Right cardiac atrium (tissue), 5 donors: Measurements from ENCODE around the gene PRMT2. TPM values are rescaled to one million over a fixed set of nuclear protein-coding genes. Genes with fewer than 3 reads are reported as not detected.

Experiments
- ATAC-seq, 2 donors: fragments of 200-7000 bp; cut with Tn5 transposase; one replicate each; pipeline versions ENCODE4 v1.8.0 to v1.9.1; 2020; ENCODE audit warnings: moderate library complexity in 2 of 2, mild to moderate bottlenecking in 1 of 2
- DNase-seq, 3 donors: peaks; one replicate each; pipeline ENCODE4 v3.0.0-alpha.2; 2020
- H3K27ac ChIP-seq: one replicate; pipeline ENCODE4 v1.5.1; 2013; ENCODE audit warnings: mild to moderate bottlenecking, low read length, control low read depth, moderate library complexity
- H3K27me3 ChIP-seq: one replicate; pipeline ENCODE4 v1.6.1; 2013; ENCODE audit not compliant: control insufficient read depth, insufficient read depth
- H3K4me1 ChIP-seq: one replicate; pipeline ENCODE4 v1.6.1; 2013; ENCODE audit warnings: low read length; ENCODE audit not compliant: control insufficient read depth, insufficient read depth
- H3K4me3 ChIP-seq: one replicate; pipeline ENCODE4 v1.5.1; 2013; ENCODE audit warnings: low read length, control low read depth
- H3K9me3 ChIP-seq: one replicate; pipeline ENCODE4 v1.6.1; 2013; ENCODE audit warnings: low read length; ENCODE audit not compliant: control insufficient read depth
- WGBS: extraction: QIAGEN DNeasy Blood & Tissue Kit; methylation state at CpG from one replicate; pipeline ENCODE4 v1.1.7; 2013; 5-methylcytosine and 5-hydroxymethylcytosine counted together
- intact Hi-C, 4 donors: fragments of 100-400 bp; cut with DNase I; formaldehyde crosslinking; loops; one replicate each; pipeline versions ENCODE4 v1.11.0 to v1.14.0; 2022 to 2023
- polyA plus RNA-seq: library from polyadenylated mRNA; stranded (reverse); fragments of 200-250 nt; gene quantifications from one replicate; pipeline ENCODE4 v1.2.3, GENCODE V29; 2013
- total RNA-seq, 4 donors: library from RNA; stranded (reverse); fragmentation: NEBNext Ultra II Directional; extraction: Animal tissue kit (Norgen Biotek cat#: 25700); gene quantifications; one replicate each; pipeline ENCODE4 v1.2.1, GENCODE V29; 2021
- donor health status: healthy with polysubstance abuse.
- donor health status: DM: no; HTN: yes; CAD: no.
- donor health status: DM: no; HTN: no; CAD: no.
- donor health status: DM: no; HTN: yes; CAD: no; lungs with severe emphysema.
- donor health status: DM: yes; HTN: yes; CAD: no.

Gene PRMT2
- total and polyA plus RNA-seq, 5 donors = 42.5 to 75.6 (median 70.6) TPM

DNA sequence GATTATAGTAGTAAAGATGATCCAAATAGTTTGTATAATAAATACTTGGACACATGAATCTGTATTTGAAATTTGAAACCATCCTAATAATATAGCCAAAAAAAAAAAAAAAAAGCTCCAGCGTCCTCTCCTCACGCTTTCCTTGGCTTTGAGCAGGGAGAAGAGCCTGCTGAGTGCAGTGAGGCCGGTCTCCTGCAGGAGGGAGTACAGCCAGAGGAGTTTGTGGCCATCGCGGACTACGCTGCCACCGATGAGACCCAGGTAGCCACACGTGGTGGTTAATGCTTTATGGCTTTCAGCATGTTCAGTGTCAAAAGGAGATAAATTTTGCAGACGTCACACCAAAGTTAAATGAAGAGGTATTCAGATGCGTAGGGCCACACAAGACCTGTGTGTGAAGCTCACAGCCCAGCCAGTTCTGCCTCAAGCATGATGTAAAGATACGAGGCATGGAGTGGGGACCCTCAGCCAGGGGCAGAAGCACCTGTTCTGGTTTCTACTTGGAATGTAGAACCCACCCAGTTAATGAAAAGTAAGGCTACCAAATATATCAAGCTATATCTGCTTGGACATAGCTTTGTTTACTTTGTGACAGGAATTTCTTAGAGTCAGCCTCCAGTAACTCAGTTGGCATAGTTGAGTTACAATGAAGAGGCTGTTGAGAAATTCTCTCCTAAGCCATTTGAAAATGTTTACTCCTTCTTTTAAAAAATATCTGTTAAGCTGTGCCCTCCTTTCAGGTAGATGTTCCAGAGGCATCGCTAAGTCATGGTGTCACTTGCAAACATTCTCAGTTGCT, 8.1 kb downstream of the PRMT2 start:
- no peak overlapping the region for H3K4me3 ChIP-seq
- WGBS = 81% methylated on average over 12 of the region's 12 CpGs
- no peak overlapping the region for H3K27ac ChIP-seq
- intact Hi-C loops = no loop called here
- DNase-seq = no peak
- no peaks in the 10 kb centered on the region for H3K27me3 ChIP-seq
- H3K9me3 ChIP-seq = no peaks in the 10 kb centered on the region
- no peaks in the 10 kb centered on the region for H3K4me1 ChIP-seq
- no peak for ATAC-seq

DNA sequence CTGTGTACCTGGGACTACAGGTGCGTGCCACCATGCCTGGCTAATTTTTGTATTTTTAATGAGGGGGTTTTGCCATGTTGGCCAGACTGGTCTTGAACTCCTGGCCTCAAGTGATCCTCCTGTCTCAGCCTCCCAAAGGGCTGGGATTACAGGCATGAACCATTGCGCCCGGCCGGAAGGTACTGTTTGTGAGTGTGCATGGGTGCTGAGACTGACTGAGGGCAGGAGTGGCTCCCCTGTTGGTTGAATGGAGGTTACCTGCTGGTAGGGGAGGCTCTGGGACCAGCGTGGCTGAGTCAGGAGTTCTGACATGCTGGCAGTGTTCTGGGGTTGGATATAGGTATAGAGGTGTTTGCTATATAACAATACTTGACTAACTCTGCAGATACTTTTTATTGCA, 10.4 kb downstream of the PRMT2 start:
- no peak overlapping the region for H3K27ac ChIP-seq
- no peaks in the 10 kb centered on the region for H3K27me3 ChIP-seq
- 95% methylated on average over 5 of the region's 5 CpGs for WGBS
- H3K9me3 ChIP-seq = no peaks in the 10 kb centered on the region
- DNase-seq (no peak), ATAC-seq (no peak)
- H3K4me1 ChIP-seq = no peaks in the 10 kb centered on the region
- H3K4me3 ChIP-seq = no peak overlapping the region
- intact Hi-C loops = no loop called here

GRCh38 chr21:46646541-46647154, 11.2 kb downstream of the PRMT2 start:
- Histone ChIP-seq H3K9me3 (no peaks in the 10 kb centered on the region), H3K4me3 (no peak overlapping the region), H3K4me1 (no peaks in the 10 kb centered on the region), H3K27me3 (no peaks in the 10 kb centered on the region), H3K27ac (no peak overlapping the region)
- intact Hi-C loops = no loop called here
- no peak for DNase-seq
- 96% methylated on average over 9 of the region's 9 CpGs for WGBS
- ATAC-seq = no peak

DNA sequence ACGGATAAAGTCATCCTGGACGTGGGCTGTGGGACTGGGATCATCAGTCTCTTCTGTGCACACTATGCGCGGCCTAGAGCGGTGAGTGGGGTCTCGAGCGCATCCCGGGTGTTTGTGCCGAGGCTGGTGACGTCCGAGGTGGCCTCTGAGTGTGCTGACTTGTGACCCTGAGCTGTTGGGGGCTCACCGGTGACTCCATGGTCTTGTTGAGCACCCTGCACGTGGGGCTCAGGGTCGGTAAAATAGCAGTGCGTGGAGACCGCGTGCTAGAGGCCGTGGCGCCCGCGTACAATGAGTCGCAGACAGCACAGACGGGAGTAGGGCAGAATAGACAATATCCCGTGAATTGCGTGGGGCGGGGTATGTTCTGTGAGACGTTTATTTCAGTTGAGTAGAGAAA, 13.1 kb downstream of the PRMT2 start:
- no peak overlapping the region for H3K4me3 ChIP-seq
- ATAC-seq (no peak), DNase-seq (no peak)
- no peaks in the 10 kb centered on the region for H3K9me3 ChIP-seq
- 95% methylated on average over 27 of the region's 27 CpGs for WGBS
- no peaks in the 10 kb centered on the region for H3K27me3 ChIP-seq
- intact Hi-C loops = no loop called here
- H3K27ac ChIP-seq = no peak overlapping the region
- H3K4me1 ChIP-seq = no peaks in the 10 kb centered on the region

DNA sequence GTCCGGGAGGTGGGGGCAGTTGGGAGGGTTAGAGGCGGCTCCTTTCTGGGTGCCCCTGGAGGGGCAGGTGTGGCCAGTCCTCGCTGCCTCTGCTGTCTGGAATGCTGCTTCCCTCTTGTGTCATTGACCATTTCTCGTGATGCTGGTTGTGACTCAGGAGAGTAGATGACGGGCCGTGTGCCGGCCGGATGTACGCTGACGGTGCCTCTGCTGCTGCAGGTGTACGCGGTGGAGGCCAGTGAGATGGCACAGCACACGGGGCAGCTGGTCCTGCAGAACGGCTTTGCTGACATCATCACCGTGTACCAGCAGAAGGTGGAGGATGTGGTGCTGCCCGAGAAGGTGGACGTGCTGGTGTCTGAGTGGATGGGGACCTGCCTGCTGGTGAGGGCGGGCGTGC, 13.9 kb downstream of the PRMT2 start:
- Histone ChIP-seq H3K9me3 (no peaks in the 10 kb centered on the region), H3K27me3 (no peaks in the 10 kb centered on the region), H3K4me3 (no peak overlapping the region), H3K27ac (no peak overlapping the region), H3K4me1 (no peaks in the 10 kb centered on the region)
- DNase-seq (no peak), ATAC-seq (no peak)
- 96% methylated on average over 19 of the region's 19 CpGs for WGBS
- intact Hi-C loops = no loop called here

DNA sequence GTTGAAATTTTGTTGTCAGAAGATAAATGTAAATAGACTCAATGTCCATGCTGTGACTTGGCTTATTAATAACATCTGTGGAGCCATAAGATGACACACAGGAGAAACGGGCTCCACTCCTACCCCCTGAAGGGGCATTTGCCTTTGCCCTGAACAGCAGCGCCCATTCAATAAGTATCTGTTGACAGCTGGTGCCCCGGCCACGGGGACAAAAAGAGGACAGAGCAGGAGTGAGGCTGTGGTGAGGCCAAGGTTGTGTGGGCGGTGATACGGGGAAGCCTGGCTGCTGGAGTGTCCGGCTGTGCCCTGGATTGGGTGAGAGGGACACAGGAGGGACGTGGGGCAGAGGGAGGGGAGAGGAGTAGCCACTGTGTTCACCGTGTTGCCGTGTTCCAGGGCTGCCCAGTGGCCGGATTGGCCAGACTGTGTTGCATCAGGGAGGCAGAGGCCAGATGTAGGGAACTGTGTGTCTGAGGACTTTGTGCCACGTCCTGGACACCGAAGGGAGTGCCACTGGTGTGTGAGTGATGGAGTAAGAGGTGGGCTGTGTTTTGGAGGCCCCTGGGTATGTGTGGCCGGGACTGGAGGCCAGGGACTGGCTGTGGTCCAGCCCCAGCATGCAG, 15.1 kb downstream of the PRMT2 start:
- peak in 2 of 3 donors; percentile 58 to 74 for DNase-seq
- intact Hi-C loops = no loop called here
- Histone ChIP-seq H3K9me3 (no peaks in the 10 kb centered on the region), H3K27ac (no peak overlapping the region), H3K27me3 (no peaks in the 10 kb centered on the region), H3K4me1 (no peaks in the 10 kb centered on the region), H3K4me3 (no peak overlapping the region)
- 70% methylated on average over 14 of the region's 14 CpGs for WGBS
- ATAC-seq = peak; percentile 67 to 72

- H3K4me3 ChIP-seq = no peak overlapping the region
- WGBS = 93% methylated on average over 7 of the region's 7 CpGs
- no peaks in the 10 kb centered on the region for H3K4me1 ChIP-seq
- H3K27me3 ChIP-seq = no peaks in the 10 kb centered on the region
- no peak overlapping the region for H3K27ac ChIP-seq
- intact Hi-C loops = no loop called here
- DNase-seq (no peak), ATAC-seq (peak; percentile 32 to 36)
- H3K9me3 ChIP-seq = no peaks in the 10 kb centered on the region
Measured at GRCh38 chr21:46651121-46651520, 15.6 kb downstream of the PRMT2 start.

GRCh38 chr21:46655230-46655629, 19.8 kb downstream of the PRMT2 start:
- no peaks in the 10 kb centered on the region for H3K9me3 ChIP-seq
- H3K4me1 ChIP-seq = no peaks in the 10 kb centered on the region
- H3K4me3 ChIP-seq = no peak overlapping the region
- no peaks in the 10 kb centered on the region for H3K27me3 ChIP-seq
- intact Hi-C loops = no loop called here
- DNase-seq (no peak), ATAC-seq (no peak)
- no peak overlapping the region for H3K27ac ChIP-seq

DNA sequence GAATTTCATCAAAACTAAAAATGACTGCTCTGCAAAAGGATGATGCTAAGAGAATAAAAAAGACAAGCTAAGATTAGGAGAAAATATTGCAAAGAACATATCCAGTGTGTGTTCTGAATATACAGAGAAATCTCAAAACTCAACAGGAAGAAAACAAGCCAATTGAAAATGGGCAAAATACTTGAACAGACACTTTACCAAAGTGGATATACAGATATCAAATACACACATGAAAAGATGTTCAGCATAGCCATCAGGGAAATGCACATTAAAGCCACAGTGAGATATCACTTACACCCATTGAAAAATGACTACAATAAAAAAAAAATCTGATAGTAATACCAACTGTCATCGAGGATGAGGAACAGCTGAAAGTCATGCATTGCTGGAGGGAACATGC, 21.3 kb downstream of the PRMT2 start:
- ATAC-seq = no peak
- H3K4me1 ChIP-seq = no peaks in the 10 kb centered on the region
- intact Hi-C loops = no loop called here
- DNase-seq = no peak
- H3K27ac ChIP-seq = no peak overlapping the region
- no peaks in the 10 kb centered on the region for H3K27me3 ChIP-seq
- WGBS = 97% methylated on average over 1 of the region's 1 CpG
- H3K9me3 ChIP-seq = no peaks in the 10 kb centered on the region
- no peak overlapping the region for H3K4me3 ChIP-seq

DNA sequence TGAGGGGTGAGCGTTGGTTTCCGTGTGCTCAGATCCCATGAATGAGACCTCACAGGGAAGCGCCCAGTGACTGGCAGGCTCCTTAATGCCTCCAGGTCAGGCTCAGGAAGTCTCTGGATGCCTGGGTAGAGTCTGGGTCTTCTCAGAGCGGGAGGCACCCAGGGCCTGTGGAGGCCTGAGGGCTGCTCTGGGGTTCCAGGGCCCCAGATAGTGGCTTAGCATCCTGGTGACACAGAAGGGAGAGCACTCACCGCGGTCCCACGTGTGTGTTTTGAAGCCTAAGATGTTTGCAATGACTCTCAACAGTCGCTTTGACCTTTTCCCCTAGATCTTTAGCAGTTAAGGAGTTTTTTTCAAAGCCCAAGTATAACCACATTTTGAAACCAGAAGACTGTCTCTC, 25.0 kb downstream of the PRMT2 start:
- Histone ChIP-seq H3K27me3 (no peaks in the 10 kb centered on the region), H3K4me3 (no peak overlapping the region), H3K9me3 (no peaks in the 10 kb centered on the region), H3K4me1 (no peaks in the 10 kb centered on the region), H3K27ac (no peak overlapping the region)
- DNase-seq = no peak
- ATAC-seq = no peak
- intact Hi-C loops = no loop called here
- WGBS = 89% methylated on average over 8 of the region's 8 CpGs

DNA sequence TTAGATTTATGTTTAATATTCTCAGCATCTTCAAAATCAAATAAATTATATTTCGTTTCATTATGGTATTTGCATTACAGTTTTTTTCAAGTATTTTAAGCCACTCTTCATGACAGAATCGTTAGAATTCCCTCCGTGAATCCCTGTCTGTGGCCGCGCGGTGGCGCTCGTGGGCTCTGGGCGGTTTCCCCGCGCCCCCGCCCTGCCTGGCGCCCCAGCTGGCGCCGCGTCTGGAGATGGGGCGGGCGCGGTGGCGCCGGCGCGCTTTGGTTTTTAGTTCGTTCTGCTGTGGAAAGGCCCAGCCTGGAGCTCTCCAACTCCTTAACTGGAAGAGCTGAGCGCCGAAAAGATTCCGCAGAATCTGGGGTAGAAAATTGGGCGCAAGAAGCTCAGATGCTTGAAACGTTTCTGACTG, 25.7 kb downstream of the PRMT2 start:
- WGBS = 18% methylated on average over 29 of the region's 29 CpGs
- Histone ChIP-seq H3K4me3 (no peak overlapping the region), H3K9me3 (no peaks in the 10 kb centered on the region), H3K27ac (no peak overlapping the region), H3K4me1 (no peaks in the 10 kb centered on the region), H3K27me3 (no peaks in the 10 kb centered on the region)
- intact Hi-C loops = no loop called here
- peak; percentile 72 to 89 (median 89) for DNase-seq
- peak; percentile 80 to 81 for ATAC-seq
